ENCODE data around the gene GOLGA8K.
"Not testable (repeated sequence)": the region's sequence is repeated elsewhere in the genome, so short reads cannot be mapped to it uniquely, and the experiment has no call there.

GOLGA8K gene

GRCh38 chr15:32403192-32403591 lies at the start of gene GOLGA8K:
GOLGA8K (minus strand) TSS chr15:32403292; CDS start chr15:32403194, 98 bp downstream.
- not testable (repeated sequence) for DNase-seq

GRCh38 chr15:32440445-32440977 lies 37.4 kb upstream of the GOLGA8K start:
- DNase-seq = not testable (repeated sequence)

- DNase-seq = not testable (repeated sequence)
These were observed 31.2 kb upstream of the GOLGA8K start for GRCh38 chr15:32434102-32434963.

- not testable (repeated sequence) for DNase-seq
These were observed 24.5 kb upstream of the GOLGA8K start for GRCh38 chr15:32427635-32428034.

GRCh38 chr15:32426511-32426910 lies 23.4 kb upstream of the GOLGA8K start:
- DNase-seq = not testable (repeated sequence)

GRCh38 chr15:32407903-32408302 lies 4.8 kb upstream of the GOLGA8K start:
- not testable (repeated sequence) for DNase-seq

GRCh38 chr15:32396522-32396921 lies 6.6 kb downstream of the GOLGA8K start:
- not testable (repeated sequence) for DNase-seq

- DNase-seq = not testable (repeated sequence)
These were observed 8.3 kb downstream of the GOLGA8K start for GRCh38 chr15:32394745-32395144.

- not testable (repeated sequence) for DNase-seq
These were observed 14.9 kb downstream of the GOLGA8K start for GRCh38 chr15:32388050-32388648.

- not testable (repeated sequence) for DNase-seq
These were observed 17.1 kb downstream of the GOLGA8K start for GRCh38 chr15:32385823-32386495.

- DNase-seq = not testable (repeated sequence)
These were observed 28.9 kb downstream of the GOLGA8K start for GRCh38 chr15:32374185-32374584.

GRCh38 chr15:32373707-32374106 lies 29.4 kb downstream of the GOLGA8K start:
- DNase-seq = not testable (repeated sequence)

- not testable (repeated sequence) for DNase-seq
These were observed 31.0 kb downstream of the GOLGA8K start for GRCh38 chr15:32372075-32372474.

GRCh38 chr15:32370526-32370925 lies 32.6 kb downstream of the GOLGA8K start:
- not testable (repeated sequence) for DNase-seq

GRCh38 chr15:32370064-32370463 lies 33.0 kb downstream of the GOLGA8K start:
- not testable (repeated sequence) for DNase-seq

- DNase-seq = not testable (repeated sequence)
These were observed 36.6 kb downstream of the GOLGA8K start for GRCh38 chr15:32366492-32366891.

- not testable (repeated sequence) for DNase-seq
These were observed 37.1 kb downstream of the GOLGA8K start for GRCh38 chr15:32365955-32366354.

GRCh38 chr15:32364944-32365343 lies 38.1 kb downstream of the GOLGA8K start:
- not testable (repeated sequence) for DNase-seq

GRCh38 chr15:32363449-32363848 lies 39.6 kb downstream of the GOLGA8K start:
- not testable (repeated sequence) for DNase-seq

- DNase-seq = not testable (repeated sequence)
These were observed 41.4 kb downstream of the GOLGA8K start for GRCh38 chr15:32361662-32362061.

GRCh38 chr15:32358462-32358861 lies 44.6 kb downstream of the GOLGA8K start:
- not testable (repeated sequence) for DNase-seq

- not testable (repeated sequence) for DNase-seq
These were observed 46.2 kb downstream of the GOLGA8K start for GRCh38 chr15:32356909-32357308.

- not testable (repeated sequence) for DNase-seq
These were observed 50.3 kb downstream of the GOLGA8K start for GRCh38 chr15:32352748-32353147.

Measured in NCI-H748 treated with DMSO at 0.1 percent for 48 hours (cell line).